IMR-90 (cell line): Measurements from ENCODE around the gene SHE. TPM values are rescaled to one million over a fixed set of nuclear protein-coding genes. Genes with fewer than 3 reads are reported as not detected.

Source experiments
- ATAC-seq: fragments of 200-7000 bp; cut with Tn5 transposase; 2 replicates; pipeline ENCODE4 v1.9.1; 2020; ENCODE audit warnings: low read depth, mild to moderate bottlenecking, moderate library complexity
- BruUV-seq: library from RNA; stranded (reverse); fragments of 400-500 nt; replicated peaks from 2 replicates; lab custom pipeline; 2021; lab: Mats Ljungman, UMichigan
- CTCF ChIA-PET: fragments of 300-600 bp; formaldehyde crosslinking; extraction: SDS; loops from one replicate; lab custom pipeline; 2021; ENCODE audit warnings: antibody characterized with exemption; lab: Yijun Ruan, JAX
- POLR2A ChIA-PET: fragments of 300-600 bp; sonication (Branson Sonifier 250); formaldehyde crosslinking; loops from one replicate; lab custom pipeline; 2022; ENCODE audit warnings: antibody characterized with exemption; ENCODE audit not compliant: unreplicated experiment; lab: Charles Lee
- DNase-seq: peaks from one replicate; pipeline ENCODE4 v3.0.0; 2013
- H2AFZ ChIP-seq: replicated peaks from 2 replicates; pipeline ENCODE3; 2013; ENCODE audit warnings: low read length, mild to moderate bottlenecking; ENCODE audit not compliant: poor library complexity
- H2AK5ac ChIP-seq: 2 replicates; pipeline ENCODE4 v1.6.1; 2013; ENCODE audit warnings: low read depth, low read length, inconsistent platforms
- H2AK9ac ChIP-seq: replicated peaks from 2 replicates; pipeline ENCODE3; 2013; ENCODE audit warnings: mild to moderate bottlenecking, low read depth, low read length, moderate library complexity; ENCODE audit not compliant: poor library complexity
- H2BK120ac ChIP-seq: 2 replicates; pipeline ENCODE4 v1.6.1; 2013; ENCODE audit warnings: low read depth, low read length, inconsistent platforms
- H2BK15ac ChIP-seq: 3 replicates; pipeline ENCODE4 v1.6.1; 2013; ENCODE audit warnings: low read depth, low read length, inconsistent platforms
- H2BK20ac ChIP-seq: 2 replicates; pipeline ENCODE4 v1.6.1; 2013; ENCODE audit warnings: low read depth, mild to moderate bottlenecking, inconsistent platforms, low read length, moderate library complexity
- H2BK5ac ChIP-seq: 2 replicates; pipeline ENCODE4 v1.6.1; 2013; ENCODE audit warnings: mild to moderate bottlenecking, low read depth, low read length, inconsistent platforms; ENCODE audit not compliant: poor library complexity, severe bottlenecking
- H3K14ac ChIP-seq: replicated peaks from 2 replicates; pipeline ENCODE4 v1.6.1; 2013; ENCODE audit warnings: low read depth, low read length, inconsistent platforms
- H3K18ac ChIP-seq: 2 replicates; pipeline ENCODE4 v1.6.1; 2013; ENCODE audit warnings: low read depth, low read length, control low read depth
- H3K23ac ChIP-seq: 2 replicates; pipeline ENCODE4 v1.6.1; 2013; ENCODE audit warnings: low read depth, low read length, inconsistent platforms
- H3K27ac ChIP-seq: 2 replicates; pipeline ENCODE4 v1.5.1; 2013; ENCODE audit warnings: mild to moderate bottlenecking, control low read depth, low read length; ENCODE audit not compliant: insufficient read depth
- H3K27me3 ChIP-seq: 2 replicates; pipeline ENCODE4 v1.6.1; 2013; ENCODE audit warnings: low read length; ENCODE audit not compliant: control insufficient read depth, insufficient read depth
- H3K36me3 ChIP-seq: 2 replicates; pipeline ENCODE4 v1.6.1; 2013; ENCODE audit warnings: low read length, mixed read lengths; ENCODE audit not compliant: control insufficient read depth, insufficient read depth
- H3K4ac ChIP-seq: 2 replicates; pipeline ENCODE4 v1.6.1; 2013; ENCODE audit warnings: low read depth, low read length, inconsistent platforms
- H3K4me1 ChIP-seq: 2 replicates; pipeline ENCODE4 v1.6.1; 2013; ENCODE audit warnings: low read length, mixed read lengths; ENCODE audit not compliant: control insufficient read depth, insufficient read depth
- H3K4me2 ChIP-seq: 2 replicates; pipeline ENCODE4 v1.6.1; 2013; ENCODE audit warnings: low read depth, mild to moderate bottlenecking, control low read depth, low read length, moderate library complexity
- H3K4me3 ChIP-seq: 2 replicates; pipeline ENCODE4 v1.5.1; 2013; ENCODE audit warnings: low read depth, mild to moderate bottlenecking, control low read depth, low read length, moderate library complexity; ENCODE audit not compliant: insufficient read depth
- H3K56ac ChIP-seq: 2 replicates; pipeline ENCODE4 v1.6.1; 2013; ENCODE audit warnings: low read length, inconsistent platforms; ENCODE audit not compliant: insufficient read depth; ENCODE audit errors: extremely low read depth
- H3K79me1 ChIP-seq, 2 experiments: 2 replicates each; pipeline ENCODE4 v1.6.1; 2013; ENCODE audit warnings: low read length in 2 of 2, inconsistent platforms in 1 of 2, low read depth in 1 of 2
- H3K9ac ChIP-seq: 2 replicates; pipeline ENCODE4 v1.6.1; 2013; ENCODE audit warnings: low read depth, low read length, control low read depth
- H3K9me1 ChIP-seq: 2 replicates; pipeline ENCODE4 v1.6.1; 2013; ENCODE audit warnings: low read length, inconsistent platforms; ENCODE audit not compliant: insufficient read depth
- H3K9me3 ChIP-seq: 2 replicates; pipeline ENCODE4 v1.6.1; 2013; ENCODE audit warnings: low read length; ENCODE audit not compliant: control insufficient read depth, insufficient read depth
- H4K20me1 ChIP-seq: 2 replicates; pipeline ENCODE4 v1.6.1; 2013; ENCODE audit warnings: low read length, inconsistent platforms; ENCODE audit not compliant: insufficient read depth
- H4K5ac ChIP-seq: 2 replicates; pipeline ENCODE4 v1.6.1; 2013; ENCODE audit warnings: mild to moderate bottlenecking, low read depth, low read length, control low read depth
- H4K8ac ChIP-seq, 2 experiments: 2 replicates each; pipeline ENCODE4 v1.6.1; 2013; ENCODE audit warnings: low read depth in 2 of 2, low read length in 2 of 2, control low read depth in 1 of 2, inconsistent platforms in 1 of 2
- H4K91ac ChIP-seq: 2 replicates; pipeline ENCODE4 v1.6.1; 2013; ENCODE audit warnings: low read depth, low read length, inconsistent platforms; ENCODE audit not compliant: insufficient read depth
- MAFK ChIP-seq: IDR thresholded peaks from 2 replicates; pipeline ENCODE4 v1.6.1; 2012; ENCODE audit warnings: low read depth, low read length, improper control_type of control experiment
- RFX5 ChIP-seq: IDR thresholded peaks from 2 replicates; pipeline ENCODE4 v1.8.0; 2012; ENCODE audit warnings: low read depth, mild to moderate bottlenecking, low read length, moderate library complexity
- WGBS, 2 experiments: methylation state at CpG; one replicate each; pipeline versions ENCODE4 v1.1.5 to v1.1.7; 2013; ENCODE audit warnings: missing lambda C conversion rate in 2 of 2; ENCODE audit not compliant: insufficient read length in 1 of 2; ENCODE audit errors: extremely low coverage in 2 of 2; 5-methylcytosine and 5-hydroxymethylcytosine counted together
- dilution Hi-C: fragments of 300-500 bp; cut with HindIII; formaldehyde crosslinking; loops from one replicate; pipeline ENCODE4 v1.14.3; 2018; ENCODE audit warnings: low sequenced_read_pairs; ENCODE audit not compliant: unreplicated experiment
- in situ Hi-C: fragments of 300-500 bp; cut with MboI; formaldehyde crosslinking; loops from 3 replicates; pipeline ENCODE4 v1.14.3; 2019; ENCODE audit warnings: low sequenced_read_pairs, inconsistent platforms, mixed read lengths
- intact Hi-C: fragments of 100-400 bp; cut with micrococcal nuclease; formaldehyde crosslinking; loops from 2 replicates; pipeline ENCODE4 v1.10.0; 2022
- polyA plus RNA-seq, 3 experiments: library from polyadenylated mRNA; depleted of rRNA; stranded (reverse); fragments of >200 nt; gene quantifications; 2 replicates each; pipeline ENCODE4 v1.2.3, GENCODE V29; 2012; ENCODE audit warnings: low replicate concordance in 1 of 3
- total RNA-seq: library from RNA; depleted of rRNA; stranded (reverse); fragments of >200 nt; gene quantifications from 2 replicates; pipeline ENCODE4 v1.2.3, GENCODE V29; 2012
- TF ChIP-seq, protein P1 (sequence below): fragments of 150-350 bp; IDR thresholded peaks from 2 replicates; pipeline ENCODE4 v1.6.1; 2017; ENCODE audit warnings: mild to moderate bottlenecking, antibody characterized with exemption, low read length, low read depth

SHE gene
- total and polyA plus RNA-seq, 2 of the 4 experiments (the other 2 are of a cell fraction): not detected

DNA sequence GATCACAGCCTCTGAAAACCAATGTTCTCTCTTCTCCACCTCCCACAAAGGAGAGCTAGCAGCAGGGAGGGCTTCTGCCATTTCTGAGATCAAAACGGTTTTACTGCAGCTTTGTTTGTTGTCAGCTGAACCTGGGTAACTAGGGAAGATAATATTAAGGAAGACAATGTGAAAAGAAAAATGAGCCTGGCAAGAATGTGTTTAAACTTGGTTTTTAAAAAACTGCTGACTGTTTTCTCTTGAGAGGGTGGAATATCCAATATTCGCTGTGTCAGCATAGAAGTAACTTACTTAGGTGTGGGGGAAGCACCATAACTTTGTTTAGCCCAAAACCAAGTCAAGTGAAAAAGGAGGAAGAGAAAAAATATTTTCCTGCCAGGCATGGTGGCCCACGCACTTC, 36.0 kb downstream of the SHE start:
- no peak overlapping the region for H4K8ac ChIP-seq
- peak overlapping the region; percentile 26; the same call in 1 of the 2 replicates for H3K4ac ChIP-seq
- TF ChIP-seq RFX5 (no peak), MAFK (peak; percentile 97)
- TF ChIP-seq, protein P1, sequence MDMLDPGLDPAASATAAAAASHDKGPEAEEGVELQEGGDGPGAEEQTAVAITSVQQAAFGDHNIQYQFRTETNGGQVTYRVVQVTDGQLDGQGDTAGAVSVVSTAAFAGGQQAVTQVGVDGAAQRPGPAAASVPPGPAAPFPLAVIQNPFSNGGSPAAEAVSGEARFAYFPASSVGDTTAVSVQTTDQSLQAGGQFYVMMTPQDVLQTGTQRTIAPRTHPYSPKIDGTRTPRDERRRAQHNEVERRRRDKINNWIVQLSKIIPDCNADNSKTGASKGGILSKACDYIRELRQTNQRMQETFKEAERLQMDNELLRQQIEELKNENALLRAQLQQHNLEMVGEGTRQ: no peak
- H2AFZ ChIP-seq: no peak overlapping the region
- no peak for ATAC-seq
- no peak overlapping the region for H3K18ac ChIP-seq
- H2BK5ac ChIP-seq: no peak overlapping the region
- H2BK15ac ChIP-seq: no peak overlapping the region
- H3K4me2 ChIP-seq: no peak overlapping the region
- H4K91ac ChIP-seq: no peak overlapping the region
- no peak for DNase-seq
- intact Hi-C loops (no loop called here), in situ Hi-C loops (no loop called here), dilution Hi-C loops (no loop called here)
- H2BK20ac ChIP-seq: no peak overlapping the region
- H3K4me1 ChIP-seq: peaks cover 8% of the 10 kb centered on the region
- no peak overlapping the region for H3K4me3 ChIP-seq
- H3K79me1 ChIP-seq: no peaks in the 10 kb centered on the region
- no TSS peak for BruUV-seq
- no peak overlapping the region for H3K56ac ChIP-seq
- no peak overlapping the region for H3K9ac ChIP-seq
- no peak overlapping the region for H3K23ac ChIP-seq
- H3K36me3 ChIP-seq: peaks cover 16% of the 10 kb centered on the region; the same call in 1 of the 2 replicates
- no peak overlapping the region for H2AK9ac ChIP-seq
- no peak overlapping the region for H2AK5ac ChIP-seq
- H3K27me3 ChIP-seq: no peaks in the 10 kb centered on the region; the same call in 1 of the 2 replicates
- no CpG with 5 or more reads among the region's 3 CpGs for WGBS, 2 experiments
- no peaks in the 10 kb centered on the region for H4K20me1 ChIP-seq
- no peak overlapping the region for H3K14ac ChIP-seq
- POLR2A ChIA-PET: no interaction called here
- H3K27ac ChIP-seq: no peak overlapping the region
- no peaks in the 10 kb centered on the region; the same call in 1 of the 2 replicates for H3K9me3 ChIP-seq
- H2BK120ac ChIP-seq: no peak overlapping the region
- peaks cover 9% of the 10 kb centered on the region for H3K9me1 ChIP-seq
- no peak overlapping the region for H4K5ac ChIP-seq
- CTCF ChIA-PET: no interaction called here
